Activated T-cell treated with anti-CD3 and anti-CD28 coated beads for 48 hours (primary cell): ENCODE data around the gene VPS37B.
"Not testable (repeated sequence)": the region's sequence is repeated elsewhere in the genome, so short reads cannot be mapped to it uniquely, and the experiment has no call there.

Experiments
- DNase-seq: peaks from one replicate; pipeline ENCODE4 v3.0.0-alpha.2; 2020; ENCODE audit warnings: low read depth

VPS37B gene

GRCh38 chr12:122895704-122896636 is at the start of gene VPS37B:
Gene VPS37B (minus strand): TSS chr12:122896124. CDS start chr12:122896062, 62 bp downstream.
- peak; percentile 83 for DNase-seq

- DNase-seq: no peak
Measured at GRCh38 chr12:122944605-122945592, 49.0 kb upstream of the VPS37B start.

GRCh38 chr12:122943196-122943595 is 47.3 kb upstream of the VPS37B start:
- DNase-seq: no peak

GRCh38 chr12:122942637-122943036 is 46.7 kb upstream of the VPS37B start:
- no peak for DNase-seq

GRCh38 chr12:122941351-122941750 is 45.4 kb upstream of the VPS37B start:
- DNase-seq: not testable (repeated sequence)

GRCh38 chr12:122939125-122939524 is 43.2 kb upstream of the VPS37B start:
- no peak for DNase-seq

GRCh38 chr12:122937622-122938091 is 41.7 kb upstream of the VPS37B start:
- no peak for DNase-seq

GRCh38 chr12:122935318-122935717 is 39.4 kb upstream of the VPS37B start:
- DNase-seq: no peak

- no peak for DNase-seq
Measured at GRCh38 chr12:122934722-122935121, 38.8 kb upstream of the VPS37B start.

GRCh38 chr12:122932207-122932606 is 36.3 kb upstream of the VPS37B start:
- DNase-seq: no peak

GRCh38 chr12:122929812-122930211 is 33.9 kb upstream of the VPS37B start:
- DNase-seq: no peak

GRCh38 chr12:122929148-122929538 is 33.2 kb upstream of the VPS37B start:
- DNase-seq: no peak

GRCh38 chr12:122928404-122929147 is 32.7 kb upstream of the VPS37B start:
- no peak for DNase-seq

GRCh38 chr12:122927756-122928403 is 32.0 kb upstream of the VPS37B start:
- DNase-seq: no peak

- no peak for DNase-seq
Measured at GRCh38 chr12:122921917-122922316, 26.0 kb upstream of the VPS37B start.

- DNase-seq: no peak
Measured at GRCh38 chr12:122920687-122921086, 24.8 kb upstream of the VPS37B start.

GRCh38 chr12:122918827-122919226 is 22.9 kb upstream of the VPS37B start:
- no peak for DNase-seq

GRCh38 chr12:122917507-122918121 is 21.7 kb upstream of the VPS37B start:
- DNase-seq: no peak

- DNase-seq: no peak
Measured at GRCh38 chr12:122909442-122910288, 13.7 kb upstream of the VPS37B start.

- DNase-seq: no peak
Measured at GRCh38 chr12:122908915-122909314, 13.0 kb upstream of the VPS37B start.
